Kidney epithelial cell (primary cell): ENCODE results near the gene AGXT. TPM values are rescaled to one million over a fixed set of nuclear protein-coding genes. Genes with fewer than 3 reads are reported as not detected.

Experiments used
- total RNA-seq: library from RNA; depleted of rRNA; stranded (reverse); fragments of >200 nt; gene quantifications from 2 replicates; pipeline ENCODE4 v1.2.3, GENCODE V29; 2015

AGXT gene
- total RNA-seq, 1 donor from 2014 or later = 0.25 TPM

Other genes starting within 250 kb of the AGXT start
- 0.62 and 1.3 TPM in 2 replicates for gene GPR35, start 243.3 kb upstream of the AGXT start, total RNA-seq
- not detected in 2 replicates for gene AQP12B, start 185.9 kb upstream of the AGXT start, total RNA-seq
- gene AQP12A, start 177.0 kb upstream of the AGXT start, total RNA-seq = not detected in 2 replicates
- 178 and 203 TPM in 2 replicates for gene KIF1A, start 48.6 kb upstream of the AGXT start, total RNA-seq
- 2.1 and 2.5 TPM in 2 replicates for gene MAB21L4, start 27.3 kb downstream of the AGXT start, total RNA-seq
- not detected in 2 replicates for gene CROCC2, start 37.5 kb downstream of the AGXT start, total RNA-seq
- gene SNED1, start 129.8 kb downstream of the AGXT start, total RNA-seq = 2.2 and 5.1 TPM in 2 replicates
- 33.3 and 41.9 TPM in 2 replicates for gene MTERF4, start 233.5 kb downstream of the AGXT start, total RNA-seq